Effector CD4-positive, alpha-beta T cell (primary cell): ENCODE measurements around the gene SAMD15.
"Not testable (repeated sequence)": the region's sequence is repeated elsewhere in the genome, so short reads cannot be mapped to it uniquely, and the experiment has no call there.

Experiments used
- DNase-seq: peaks from one replicate; pipeline ENCODE4 v3.0.0-alpha.2; 2020
- total RNA-seq: gene quantifications from one replicate; lab custom pipeline; 2026; lab: John Stamatoyannopoulos, UW

SAMD15 gene
- 2.8 reads per million, percentile 9 among the genes with 10 or more reads in this experiment for total RNA-seq

GRCh38 chr14:77376771-77377501, at the start of gene SAMD15, which contains the start of gene TMED8:
Gene SAMD15 (plus strand): TSS chr14:77377379. CDS start chr14:77377419, 40 bp downstream.
Gene TMED8 (minus strand): TSS chr14:77377094. CDS start chr14:77377053, 41 bp downstream.
- DNase-seq, result peak; percentile 81

GRCh38 chr14:77329872-77330271, 47.3 kb upstream of the SAMD15 start:
- DNase-seq, result no peak

- no peak for DNase-seq
Observed at GRCh38 chr14:77335576-77335975, 41.6 kb upstream of the SAMD15 start.

GRCh38 chr14:77337255-77337654, 39.9 kb upstream of the SAMD15 start:
- not testable (repeated sequence) for DNase-seq

- no peak for DNase-seq
Observed at GRCh38 chr14:77337880-77338279, 39.3 kb upstream of the SAMD15 start.

- no peak for DNase-seq
Observed at GRCh38 chr14:77338302-77338701, 38.9 kb upstream of the SAMD15 start.

- DNase-seq, result no peak
Observed at GRCh38 chr14:77339407-77339806, 37.8 kb upstream of the SAMD15 start.

- DNase-seq, result no peak
Observed at GRCh38 chr14:77340389-77340788, 36.8 kb upstream of the SAMD15 start.

- DNase-seq, result no peak
Observed at GRCh38 chr14:77342726-77343397, 34.3 kb upstream of the SAMD15 start.

GRCh38 chr14:77343662-77344061, 33.5 kb upstream of the SAMD15 start:
- no peak for DNase-seq

- DNase-seq, result no peak
Observed at GRCh38 chr14:77344377-77344996, 32.7 kb upstream of the SAMD15 start.

- no peak for DNase-seq
Observed at GRCh38 chr14:77346495-77346894, 30.7 kb upstream of the SAMD15 start.

GRCh38 chr14:77347751-77348150, 29.4 kb upstream of the SAMD15 start:
- DNase-seq, result no peak

- DNase-seq, result no peak
Observed at GRCh38 chr14:77353469-77354141, 23.6 kb upstream of the SAMD15 start.

- DNase-seq, result no peak
Observed at GRCh38 chr14:77355811-77356210, 21.4 kb upstream of the SAMD15 start.

- no peak for DNase-seq
Observed at GRCh38 chr14:77356899-77357298, 20.3 kb upstream of the SAMD15 start.

GRCh38 chr14:77359626-77360025, 17.6 kb upstream of the SAMD15 start:
- DNase-seq, result no peak

- DNase-seq, result no peak
Observed at GRCh38 chr14:77364146-77364545, 13.0 kb upstream of the SAMD15 start.

- no peak for DNase-seq
Observed at GRCh38 chr14:77369285-77369684, 7.9 kb upstream of the SAMD15 start.

GRCh38 chr14:77372304-77372841, 4.8 kb upstream of the SAMD15 start:
- no peak for DNase-seq

GRCh38 chr14:77375164-77375950, 1.8 kb upstream of the SAMD15 start:
- no peak for DNase-seq
